T47D (cell line): Measurements from ENCODE around the gene CCNI.

Experiments used
- DNase-seq, 2 experiments: peaks; one replicate each; pipeline versions ENCODE4 v3.0.0 to v3.0.0-alpha.2; 2011 to 2012; ENCODE audit warnings: low read depth in 1 of 2, low spot score in 1 of 2
- JUND ChIP-seq: IDR thresholded peaks from 2 replicates; pipeline ENCODE4 v1.6.1; 2012; ENCODE audit warnings: low read depth
- in situ Hi-C: cut with HindIII; loops from 2 replicates; pipeline ENCODE4 v1.10.0; 2016; ENCODE audit warnings: low sequenced_read_pairs, low pct_unique_long_range_greater_than_20kb

CCNI gene, protein sequence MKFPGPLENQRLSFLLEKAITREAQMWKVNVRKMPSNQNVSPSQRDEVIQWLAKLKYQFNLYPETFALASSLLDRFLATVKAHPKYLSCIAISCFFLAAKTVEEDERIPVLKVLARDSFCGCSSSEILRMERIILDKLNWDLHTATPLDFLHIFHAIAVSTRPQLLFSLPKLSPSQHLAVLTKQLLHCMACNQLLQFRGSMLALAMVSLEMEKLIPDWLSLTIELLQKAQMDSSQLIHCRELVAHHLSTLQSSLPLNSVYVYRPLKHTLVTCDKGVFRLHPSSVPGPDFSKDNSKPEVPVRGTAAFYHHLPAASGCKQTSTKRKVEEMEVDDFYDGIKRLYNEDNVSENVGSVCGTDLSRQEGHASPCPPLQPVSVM

GRCh38 chr4:77075869-77076799 lies at the start of gene CCNI:
Gene CCNI, minus strand, starts transcription at chr4:77075989. Its CDS starts 9,627 bp downstream, at chr4:77066362.
- DNase-seq = peak; percentile 65 to 95
- peak; percentile 75; the same call in 1 of the 2 replicates for TF ChIP-seq JUND
- in situ Hi-C loops = no loop called here

DNA sequence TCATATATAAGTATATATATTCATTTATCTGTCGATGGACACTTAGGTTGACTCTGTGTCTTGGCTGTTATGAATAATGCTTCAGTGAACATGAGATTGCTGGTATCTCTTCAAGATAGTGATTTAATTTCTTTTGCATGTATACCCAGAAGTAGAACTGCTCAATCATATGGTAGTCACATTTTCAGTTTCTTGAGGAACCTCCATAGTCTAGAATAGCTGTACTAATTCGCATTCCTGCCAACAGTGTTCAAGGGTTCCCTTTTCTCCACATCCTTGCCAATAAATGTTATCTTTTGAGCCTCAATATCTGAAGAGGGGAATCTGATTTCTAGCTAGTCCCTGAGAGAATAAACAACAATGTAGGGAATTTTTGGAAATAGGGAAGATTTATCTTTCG lies 48.8 kb upstream of the CCNI start:
- in situ Hi-C loops = no loop called here
- TF ChIP-seq JUND = no peak
- no peak for DNase-seq

DNA sequence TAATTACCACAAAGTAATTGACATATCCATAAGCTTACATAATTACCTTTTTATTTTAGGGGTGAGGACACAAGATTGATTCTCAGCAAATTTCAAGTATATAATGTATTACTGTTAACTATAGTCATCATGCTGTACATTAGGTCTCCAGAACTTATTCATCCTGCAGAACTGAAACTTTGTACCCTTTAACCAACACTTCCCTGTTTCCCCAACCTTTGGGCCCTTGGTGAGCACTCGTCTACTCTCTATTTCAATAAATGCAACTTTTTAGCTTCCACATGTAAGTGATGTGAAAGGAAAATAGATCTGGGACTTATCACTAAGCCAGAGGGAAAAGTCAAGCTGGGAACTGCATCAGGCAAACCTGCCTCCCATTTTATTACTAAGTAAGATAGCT lies 47.6 kb upstream of the CCNI start:
- TF ChIP-seq JUND = no peak
- in situ Hi-C loops = no loop called here
- no peak for DNase-seq

- TF ChIP-seq JUND = no peak
- in situ Hi-C loops = no loop called here
- no peak for DNase-seq
Measured at GRCh38 chr4:77122656-77123055, 46.9 kb upstream of the CCNI start.

DNA sequence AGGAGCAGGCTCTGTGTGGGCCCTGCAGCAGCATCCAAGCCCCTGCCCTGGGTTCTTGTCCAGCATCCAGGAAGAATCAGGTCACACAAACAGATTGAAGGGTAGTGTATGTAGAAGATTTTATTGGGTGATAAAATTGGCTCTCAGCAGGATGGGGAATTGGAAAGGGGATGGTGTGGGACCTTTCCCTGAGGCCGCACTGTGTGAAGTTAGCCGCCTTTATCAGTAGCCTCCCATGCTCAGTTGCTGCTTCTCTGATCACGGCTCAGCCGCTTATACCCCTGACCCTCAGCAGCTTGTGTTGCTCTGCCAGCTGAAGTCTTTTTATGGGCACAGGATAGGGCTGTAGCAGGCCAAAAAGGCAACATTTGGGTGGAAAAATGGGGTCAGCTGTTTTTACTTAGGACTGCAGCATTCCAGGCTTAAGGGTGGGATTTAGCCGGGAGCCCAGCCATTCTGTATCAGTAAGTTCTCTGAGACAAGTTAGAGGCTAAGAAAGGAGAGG lies 46.0 kb upstream of the CCNI start:
- TF ChIP-seq JUND = no peak
- in situ Hi-C loops = no loop called here
- DNase-seq = no peak

GRCh38 chr4:77120886-77121508 lies 45.2 kb upstream of the CCNI start:
- DNase-seq = peak in 1 of 2 experiments; percentile 54
- in situ Hi-C loops = no loop called here
- no peak for TF ChIP-seq JUND

GRCh38 chr4:77117721-77118120 lies 41.9 kb upstream of the CCNI start:
- TF ChIP-seq JUND = no peak
- DNase-seq = no peak

DNA sequence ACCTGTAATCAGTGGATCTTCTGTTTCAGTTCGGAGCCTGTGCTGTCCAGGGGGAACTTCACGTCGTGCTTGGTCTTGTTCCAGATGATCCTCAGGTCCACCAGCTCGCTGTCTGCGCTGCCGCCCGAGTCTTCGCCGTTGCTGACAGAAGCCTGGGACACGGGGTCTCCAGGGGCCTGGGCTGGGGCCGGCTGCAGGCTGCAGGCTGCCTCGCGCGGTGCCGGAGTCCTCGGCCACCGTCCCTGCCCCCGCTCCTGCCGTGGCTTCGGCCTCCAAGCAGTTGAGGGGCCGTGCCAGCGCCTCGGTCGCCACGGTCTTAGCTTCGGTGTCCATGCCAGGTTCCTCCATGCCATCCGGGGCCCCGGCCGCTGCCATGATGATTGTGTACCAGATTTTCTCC lies 37.3 kb upstream of the CCNI start:
- no peak for TF ChIP-seq JUND
- in situ Hi-C loops = no loop called here
- no peak for DNase-seq

More at GRCh38 chr4:77117721-77118120, 41.9 kb upstream of the CCNI start:
- in situ Hi-C loops = no loop called here

DNA sequence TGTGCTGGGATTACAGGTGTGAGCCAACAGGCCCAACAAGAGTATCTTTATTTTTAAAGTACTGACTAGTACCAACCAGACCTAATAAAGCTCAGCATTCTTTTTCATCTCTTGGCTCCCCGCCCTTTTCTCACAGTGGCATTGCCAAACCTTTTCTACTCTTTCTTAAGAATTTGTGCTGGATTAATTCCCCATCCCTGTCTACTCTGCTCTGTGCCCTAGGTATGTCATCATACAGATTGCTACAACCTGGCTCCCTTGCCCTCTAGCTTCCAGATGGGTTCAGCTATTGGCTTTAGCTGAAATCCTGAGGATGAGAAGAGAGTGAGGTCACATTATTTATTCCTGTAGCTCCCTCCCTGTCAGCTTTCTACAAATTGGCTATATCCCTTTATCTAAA lies 34.9 kb upstream of the CCNI start:
- no peak for TF ChIP-seq JUND
- no peak for DNase-seq
- in situ Hi-C loops = no loop called here

GRCh38 chr4:77104791-77105540 lies 29.2 kb upstream of the CCNI start:
- in situ Hi-C loops = no loop called here
- no peak for TF ChIP-seq JUND
- DNase-seq = peak; percentile 13 to 95

- TF ChIP-seq JUND = no peak
- in situ Hi-C loops = no loop called here
- no peak for DNase-seq
Measured at GRCh38 chr4:77104388-77104787, 28.6 kb upstream of the CCNI start.

- in situ Hi-C loops = no loop called here
- no peak for DNase-seq
- TF ChIP-seq JUND = no peak
Measured at GRCh38 chr4:77100234-77100633, 24.4 kb upstream of the CCNI start.
